ENCODE data around the gene ACP1.

Gene ACP1

GRCh38 chr2:317501-318424 is 53.0 kb downstream of the ACP1 start:
- TF ChIP-seq CTCF (IDR thresholded peaks at IDR 0.05; ENCODE audit: low read length) (no peak), EZH2 (IDR thresholded peaks at IDR 0.05; ENCODE audit: borderline replicate concordance, low read length) (no peak)

GRCh38 chr2:319059-319600 is 54.4 kb downstream of the ACP1 start:
- Histone ChIP-seq H3F3A (ENCODE audit: insufficient read depth, low read length) (no peaks in the 10 kb centered on the region), H3K36me3 (ENCODE audit: insufficient read depth, low read length) (no peaks in the 10 kb centered on the region; the same call in 1 of the 2 replicates), H3K4me1 (ENCODE audit: insufficient read depth, low read length, severe bottlenecking) (no peaks in the 10 kb centered on the region), H2AFZ (ENCODE audit: low read length) (no peak overlapping the region), H3K79me2 (ENCODE audit: insufficient read depth, low read length) (no peaks in the 10 kb centered on the region), H3K9me2 (ENCODE audit: low read depth, low read length) (no peaks in the 10 kb centered on the region), H4K20me1 (ENCODE audit: insufficient read depth, low read length) (no peaks in the 10 kb centered on the region), H3K9me3 (ENCODE audit: low read length) (no peaks in the 10 kb centered on the region), H3K9ac (ENCODE audit: low read length) (no peak overlapping the region), H3K4me2 (ENCODE audit: low read length) (no peak overlapping the region), H3K4me3 (ENCODE audit: low read depth, low read length, poor library complexity, severe bottlenecking) (no peak overlapping the region), H3K27ac (ENCODE audit: low read depth, low read length, poor library complexity, severe bottlenecking) (no peak overlapping the region), H3K27me3 (ENCODE audit: insufficient read depth, low read length) (no peaks in the 10 kb centered on the region)
- TF ChIP-seq CTCF (IDR thresholded peaks at IDR 0.05; ENCODE audit: low read length) (no peak), EZH2 (IDR thresholded peaks at IDR 0.05; ENCODE audit: borderline replicate concordance, low read length) (no peak)

More at GRCh38 chr2:317501-318424, 53.0 kb downstream of the ACP1 start:
- H4K20me1 ChIP-seq (ENCODE audit: insufficient read depth, low read length): no peaks in the 10 kb centered on the region
- no peaks in the 10 kb centered on the region for H3K79me2 ChIP-seq (ENCODE audit: insufficient read depth, low read length)
- no peaks in the 10 kb centered on the region for H3K9me3 ChIP-seq (ENCODE audit: low read length)
- no peaks in the 10 kb centered on the region for H3K4me1 ChIP-seq (ENCODE audit: insufficient read depth, low read length, severe bottlenecking)
- H3K27ac ChIP-seq (ENCODE audit: low read depth, low read length, poor library complexity, severe bottlenecking): no peak overlapping the region
- no peak overlapping the region for H2AFZ ChIP-seq (ENCODE audit: low read length)
- no peaks in the 10 kb centered on the region for H3K27me3 ChIP-seq (ENCODE audit: insufficient read depth, low read length)
- H3K4me2 ChIP-seq (ENCODE audit: low read length): no peak overlapping the region
- no peak overlapping the region for H3K9ac ChIP-seq (ENCODE audit: low read length)
- no peaks in the 10 kb centered on the region for H3F3A ChIP-seq (ENCODE audit: insufficient read depth, low read length)
- no peak overlapping the region for H3K4me3 ChIP-seq (ENCODE audit: low read depth, low read length, poor library complexity, severe bottlenecking)
- H3K36me3 ChIP-seq (ENCODE audit: insufficient read depth, low read length): no peaks in the 10 kb centered on the region; the same call in 1 of the 2 replicates
- no peaks in the 10 kb centered on the region for H3K9me2 ChIP-seq (ENCODE audit: low read depth, low read length)

DNA sequence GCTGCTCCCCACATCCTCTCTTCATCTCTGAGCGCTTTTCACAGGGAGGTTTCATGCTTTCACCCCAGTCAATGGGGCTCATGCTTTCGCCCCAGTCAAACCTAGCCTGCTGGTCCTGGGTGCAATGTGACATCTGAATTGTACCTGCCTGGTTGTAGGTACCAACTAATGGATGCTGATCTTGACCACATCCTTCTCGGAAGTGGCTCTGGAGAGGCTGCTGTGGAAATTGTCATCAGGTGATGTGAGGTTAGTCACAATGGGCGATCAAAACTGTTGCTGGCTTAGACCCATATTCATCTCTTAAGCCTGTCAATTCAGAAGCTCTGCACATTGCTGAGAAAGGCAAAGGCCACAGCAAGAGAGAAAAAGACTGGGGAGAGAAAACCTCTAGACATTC is 55.8 kb downstream of the ACP1 start:
- Histone ChIP-seq H2AFZ (ENCODE audit: low read length) (no peak overlapping the region), H3K9me2 (ENCODE audit: low read depth, low read length) (no peaks in the 10 kb centered on the region), H3K4me1 (ENCODE audit: insufficient read depth, low read length, severe bottlenecking) (no peaks in the 10 kb centered on the region), H3K36me3 (ENCODE audit: insufficient read depth, low read length) (no peaks in the 10 kb centered on the region; the same call in 1 of the 2 replicates), H4K20me1 (ENCODE audit: insufficient read depth, low read length) (no peaks in the 10 kb centered on the region), H3F3A (ENCODE audit: insufficient read depth, low read length) (no peaks in the 10 kb centered on the region), H3K4me3 (ENCODE audit: low read depth, low read length, poor library complexity, severe bottlenecking) (no peak overlapping the region), H3K4me2 (ENCODE audit: low read length) (no peak overlapping the region), H3K9ac (ENCODE audit: low read length) (no peak overlapping the region), H3K27me3 (ENCODE audit: insufficient read depth, low read length) (no peaks in the 10 kb centered on the region), H3K9me3 (ENCODE audit: low read length) (no peaks in the 10 kb centered on the region), H3K27ac (ENCODE audit: low read depth, low read length, poor library complexity, severe bottlenecking) (no peak overlapping the region), H3K79me2 (ENCODE audit: insufficient read depth, low read length) (no peaks in the 10 kb centered on the region)
- TF ChIP-seq CTCF (IDR thresholded peaks at IDR 0.05; ENCODE audit: low read length) (no peak), EZH2 (IDR thresholded peaks at IDR 0.05; ENCODE audit: borderline replicate concordance, low read length) (no peak)
